ENCODE measurements around the gene NOP56. TPM values are rescaled to one million over a fixed set of nuclear protein-coding genes. Genes with fewer than 3 reads are reported as not detected.

Gene NOP56
- polyA plus RNA-seq, 1 experiment, result 131 TPM

GRCh38 chr20:2701671-2702081, 49.2 kb downstream of the NOP56 start:
- TF ChIP-seq, protein P1, sequence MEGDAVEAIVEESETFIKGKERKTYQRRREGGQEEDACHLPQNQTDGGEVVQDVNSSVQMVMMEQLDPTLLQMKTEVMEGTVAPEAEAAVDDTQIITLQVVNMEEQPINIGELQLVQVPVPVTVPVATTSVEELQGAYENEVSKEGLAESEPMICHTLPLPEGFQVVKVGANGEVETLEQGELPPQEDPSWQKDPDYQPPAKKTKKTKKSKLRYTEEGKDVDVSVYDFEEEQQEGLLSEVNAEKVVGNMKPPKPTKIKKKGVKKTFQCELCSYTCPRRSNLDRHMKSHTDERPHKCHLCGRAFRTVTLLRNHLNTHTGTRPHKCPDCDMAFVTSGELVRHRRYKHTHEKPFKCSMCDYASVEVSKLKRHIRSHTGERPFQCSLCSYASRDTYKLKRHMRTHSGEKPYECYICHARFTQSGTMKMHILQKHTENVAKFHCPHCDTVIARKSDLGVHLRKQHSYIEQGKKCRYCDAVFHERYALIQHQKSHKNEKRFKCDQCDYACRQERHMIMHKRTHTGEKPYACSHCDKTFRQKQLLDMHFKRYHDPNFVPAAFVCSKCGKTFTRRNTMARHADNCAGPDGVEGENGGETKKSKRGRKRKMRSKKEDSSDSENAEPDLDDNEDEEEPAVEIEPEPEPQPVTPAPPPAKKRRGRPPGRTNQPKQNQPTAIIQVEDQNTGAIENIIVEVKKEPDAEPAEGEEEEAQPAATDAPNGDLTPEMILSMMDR (IDR thresholded peaks at IDR 0.05; ENCODE audit: insufficient read depth, low read depth, low read length), result no peak
- DNase-seq (ENCODE audit: low read depth), result no peak
- Histone ChIP-seq H3K27me3 (ENCODE audit: control insufficient read depth, insufficient read depth, low read length) (peaks cover 16% of the 10 kb centered on the region), H3K4me3 (ENCODE audit: low read depth, low read length) (no peak overlapping the region), H3K36me3 (ENCODE audit: control insufficient read depth, insufficient read depth, low read length) (no peaks in the 10 kb centered on the region)
- ChIA-PET POLR2A (no interaction called here), CTCF (no interaction called here)

DNA sequence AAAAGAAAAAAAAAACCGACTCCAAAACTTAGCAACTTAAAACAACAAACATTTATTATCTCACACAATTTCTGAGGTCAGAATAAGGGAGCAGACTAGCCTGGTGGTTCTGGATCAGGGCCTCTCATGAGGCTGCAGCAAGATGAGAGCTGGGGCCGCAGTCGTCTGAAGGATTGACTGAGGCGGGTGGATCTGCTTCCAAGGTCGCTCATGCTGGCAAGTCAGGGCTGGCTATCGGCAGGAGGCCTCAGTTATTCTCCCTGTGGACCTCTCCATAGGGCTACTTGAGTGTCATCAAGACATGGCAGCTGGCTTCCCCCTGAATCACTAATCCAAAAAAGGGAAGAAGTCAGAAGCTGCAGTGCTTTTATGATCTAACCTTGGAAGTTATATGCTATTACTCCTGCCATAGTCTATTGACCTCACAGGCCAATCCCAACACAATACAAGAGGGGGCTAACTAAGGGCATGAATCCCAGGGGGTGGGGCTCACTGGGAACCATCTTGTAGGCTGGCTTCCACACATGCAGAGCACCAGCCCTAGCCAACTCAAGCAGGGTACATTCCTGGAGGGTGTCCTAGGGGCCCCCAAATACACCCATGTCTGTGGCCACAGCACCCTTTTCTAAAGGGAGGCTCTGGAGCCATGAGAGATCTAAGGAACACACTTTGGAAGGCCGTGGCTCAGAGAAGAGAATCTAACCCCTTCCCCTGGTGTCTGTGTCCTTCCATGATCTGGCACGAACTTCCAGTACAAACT, 51.5 kb downstream of the NOP56 start:
- no peak for DNase-seq (ENCODE audit: low read depth)
- TF ChIP-seq, protein P1 (IDR thresholded peaks at IDR 0.05; ENCODE audit: insufficient read depth, low read depth, low read length), result no peak
- ChIA-PET POLR2A (no interaction called here), CTCF (no interaction called here)
- Histone ChIP-seq H3K27me3 (ENCODE audit: control insufficient read depth, insufficient read depth, low read length) (peaks cover 10% of the 10 kb centered on the region), H3K36me3 (ENCODE audit: control insufficient read depth, insufficient read depth, low read length) (no peaks in the 10 kb centered on the region), H3K4me3 (ENCODE audit: low read depth, low read length) (no peak overlapping the region)

DNA sequence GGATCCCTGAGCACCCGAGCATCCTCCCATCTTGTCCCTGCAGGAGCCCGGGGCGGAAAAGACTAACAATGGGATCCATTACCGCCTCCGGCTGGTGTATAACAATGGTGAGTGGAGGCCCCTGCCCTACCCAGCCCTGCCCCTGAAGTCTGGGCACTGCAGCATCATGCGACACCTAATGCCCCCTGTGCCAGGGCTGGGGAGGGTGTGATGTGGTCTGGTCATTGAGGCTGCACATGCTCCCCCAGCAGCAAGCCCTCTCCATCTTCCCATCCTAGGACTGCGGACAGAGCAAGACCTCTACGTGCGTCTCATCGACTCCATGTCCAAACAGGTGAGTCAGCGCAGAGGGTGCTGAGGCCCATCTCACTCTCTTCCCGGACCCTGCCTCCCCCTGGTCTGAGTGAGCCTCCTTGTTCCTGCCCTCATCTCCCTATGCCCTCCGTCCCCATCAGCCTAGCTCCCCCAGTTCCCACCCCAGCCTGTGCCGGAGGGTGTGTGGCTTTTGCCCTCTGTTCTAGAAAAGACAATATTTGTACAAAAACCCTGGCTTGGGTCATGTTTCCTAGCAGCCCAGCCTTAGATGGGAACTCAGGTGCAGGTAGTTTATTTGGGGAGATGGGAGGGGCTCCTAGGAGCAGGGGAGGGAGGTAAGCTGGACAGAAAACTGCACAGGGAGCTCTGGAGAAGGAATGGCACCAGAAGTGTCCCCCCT, 53.7 kb downstream of the NOP56 start:
- no peaks in the 10 kb centered on the region for H3K36me3 ChIP-seq (ENCODE audit: control insufficient read depth, insufficient read depth, low read length)
- ChIA-PET CTCF (interaction anchor here (1.1 kb wide), 1 partner anchor 59 kb away, joined by 3 read pairs; no protein-coding TSS in a partner anchor), POLR2A (no interaction called here)
- TF ChIP-seq, protein P1 (IDR thresholded peaks at IDR 0.05; ENCODE audit: insufficient read depth, low read depth, low read length), result no peak
- H3K4me3 ChIP-seq (ENCODE audit: low read depth, low read length), result no peak overlapping the region
- no peak for DNase-seq (ENCODE audit: low read depth)
- H3K27me3 ChIP-seq (ENCODE audit: control insufficient read depth, insufficient read depth, low read length), result peaks cover 3% of the 10 kb centered on the region

- DNase-seq (ENCODE audit: low read depth), result no peak
- TF ChIP-seq, protein P1 (IDR thresholded peaks at IDR 0.05; ENCODE audit: insufficient read depth, low read depth, low read length), result no peak
- CTCF ChIA-PET, result interaction anchor here (1.1 to 1.3 kb wide), 2 partner anchors 35 to 60 kb away, joined by 3 read pairs; no protein-coding TSS in a partner anchor
- POLR2A ChIA-PET, result interaction anchor here (0.6 kb wide), 1 partner anchor 55 kb away, joined by 8 read pairs; no protein-coding TSS in a partner anchor
- Histone ChIP-seq H3K27me3 (ENCODE audit: control insufficient read depth, insufficient read depth, low read length) (no peaks in the 10 kb centered on the region; the same call in none of the 2 replicates), H3K36me3 (ENCODE audit: control insufficient read depth, insufficient read depth, low read length) (no peaks in the 10 kb centered on the region), H3K4me3 (ENCODE audit: low read depth, low read length) (no peak overlapping the region)
Measured at GRCh38 chr20:2706688-2707352, 54.4 kb downstream of the NOP56 start.

Measured in BJ (cell line).